IPS-20b (cell line): ENCODE results near the gene KLHL5.
"Not testable (repeated sequence)": the region's sequence is repeated elsewhere in the genome, so short reads cannot be mapped to it uniquely, and the experiment has no call there.

ENCODE experiments used
- H3K27ac ChIP-seq: one replicate; pipeline ENCODE4 v1.5.1; 2013; ENCODE audit warnings: low read length
- H3K27me3 ChIP-seq: 2 replicates; pipeline ENCODE4 v1.6.1; 2013; ENCODE audit warnings: mild to moderate bottlenecking, low read length, inconsistent platforms; ENCODE audit not compliant: insufficient read depth
- H3K36me3 ChIP-seq: 2 replicates; pipeline ENCODE4 v1.6.1; 2013; ENCODE audit warnings: low read depth, mild to moderate bottlenecking, inconsistent platforms, low read length, moderate library complexity; ENCODE audit not compliant: insufficient read depth
- H3K4me1 ChIP-seq: 2 replicates; pipeline ENCODE4 v1.6.1; 2013; ENCODE audit warnings: mild to moderate bottlenecking, control low read depth, inconsistent platforms, low read length, moderate library complexity; ENCODE audit not compliant: insufficient read depth
- H3K4me3 ChIP-seq: 2 replicates; pipeline ENCODE4 v1.5.1; 2013; ENCODE audit warnings: mild to moderate bottlenecking, low read length, inconsistent platforms
- H3K9ac ChIP-seq: 2 replicates; pipeline ENCODE4 v1.6.1; 2013; ENCODE audit warnings: low read depth, mild to moderate bottlenecking, inconsistent platforms, low read length, moderate library complexity
- H3K9me3 ChIP-seq: 2 replicates; pipeline ENCODE4 v1.6.1; 2013; ENCODE audit warnings: mild to moderate bottlenecking, low read depth, low read length, inconsistent platforms; ENCODE audit not compliant: insufficient read depth

KLHL5 gene

DNA sequence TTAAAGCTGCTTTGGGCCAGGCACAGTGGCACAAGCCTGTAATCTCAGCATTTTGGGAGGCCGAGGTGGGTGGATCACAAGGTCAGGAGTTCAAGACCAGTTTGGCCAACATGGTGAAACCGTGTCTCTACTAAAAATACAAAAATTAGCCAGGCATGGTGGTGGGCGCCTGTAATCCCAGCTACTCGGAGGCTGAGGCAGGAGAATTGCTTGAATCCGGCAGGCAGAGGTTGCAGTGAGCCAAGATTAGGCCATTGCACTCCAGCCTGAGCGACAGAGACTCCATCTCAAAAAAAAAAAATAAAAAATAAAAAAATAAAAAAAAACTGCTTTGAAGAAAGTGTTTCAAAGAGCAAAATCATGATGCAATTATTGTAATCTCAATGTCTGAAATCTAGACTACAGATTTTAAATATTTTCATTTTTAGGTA, 30.4 kb upstream of the KLHL5 start:
- H3K27ac ChIP-seq, H3K36me3 ChIP-seq, H3K27me3 ChIP-seq, H3K4me3 ChIP-seq, H3K9ac ChIP-seq, H3K4me1 ChIP-seq, H3K9me3 ChIP-seq: not testable (repeated sequence)

DNA sequence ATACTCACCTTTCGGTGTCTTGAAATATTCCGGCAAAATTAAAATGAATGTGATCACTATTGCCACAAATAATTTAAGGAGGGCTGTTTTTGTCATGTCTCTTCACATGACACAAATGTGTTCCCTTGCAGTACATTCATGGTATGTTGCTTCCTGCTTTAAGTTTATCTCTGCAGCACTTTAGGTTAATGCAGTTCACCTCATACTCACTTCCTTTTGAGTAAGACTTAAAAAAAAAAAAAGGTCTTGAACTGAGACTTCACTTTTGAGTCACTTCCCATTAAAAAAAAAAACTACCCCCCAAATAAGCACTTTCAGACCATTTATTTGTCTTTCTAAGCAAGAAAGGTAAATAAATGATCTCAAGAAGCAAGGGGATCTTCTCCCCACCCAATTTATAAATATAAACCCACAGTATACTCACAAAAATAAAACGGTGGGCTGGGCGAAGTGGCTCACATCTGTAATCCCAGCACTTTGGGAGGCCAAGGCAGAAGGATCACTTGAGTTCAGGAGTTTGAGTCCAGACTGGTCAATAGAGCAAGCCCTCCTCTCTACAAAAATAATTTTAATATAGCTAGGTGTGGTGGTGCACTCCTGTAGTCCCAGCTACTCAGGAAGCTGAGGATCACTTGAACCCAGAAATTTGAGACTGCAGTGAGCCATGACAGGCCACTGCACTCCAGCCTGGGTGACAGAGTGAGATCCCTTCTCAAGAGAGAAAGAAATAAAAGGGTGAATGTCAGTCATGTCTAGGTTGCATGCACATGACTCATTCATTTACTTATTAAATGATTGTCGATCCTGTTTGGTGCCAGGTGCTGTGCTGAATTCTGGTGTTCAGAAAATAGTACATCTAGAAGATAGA, 29.6 kb upstream of the KLHL5 start, which contains the start of gene TMEM156:
TMEM156 (minus strand) TSS at position 192 of the 868 bp plus-strand sequence; CDS start at position 96, 96 bp downstream.
- no peak within 1 kb of the TSS for H3K27ac ChIP-seq

DNA sequence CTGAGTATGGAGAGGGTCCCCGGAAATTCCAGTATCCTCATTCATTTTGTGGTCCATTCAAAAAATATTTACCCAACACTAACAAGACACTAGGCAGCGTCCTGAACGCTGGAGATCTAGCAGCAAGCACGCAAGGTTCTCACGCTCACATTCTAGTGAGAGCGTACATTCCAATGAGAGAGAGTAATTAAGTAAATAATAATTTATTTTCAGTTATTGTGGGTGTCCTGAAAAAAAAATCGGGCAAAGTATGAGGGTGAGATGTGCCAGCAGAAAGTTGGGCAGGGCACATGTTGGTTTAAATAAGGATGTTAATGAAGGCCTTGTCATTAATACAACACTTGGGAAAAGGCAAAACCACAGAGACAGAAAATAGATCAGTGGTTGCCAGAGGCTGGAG, 25.9 kb upstream of the KLHL5 start:
- no peak overlapping the region for H3K4me3 ChIP-seq
- H3K9me3 ChIP-seq: no peaks in the 10 kb centered on the region
- H3K9ac ChIP-seq: no peak overlapping the region
- H3K4me1 ChIP-seq: no peaks in the 10 kb centered on the region
- no peaks in the 10 kb centered on the region for H3K27me3 ChIP-seq
- no peaks in the 10 kb centered on the region for H3K36me3 ChIP-seq
- no peak overlapping the region for H3K27ac ChIP-seq

More for the DNA sequence above, 29.6 kb upstream of the KLHL5 start, which contains the start of gene TMEM156:
- Histone ChIP-seq H3K9ac (no peak within 1 kb of the TSS), H3K4me1 (no peaks in the 10 kb centered on the region), H3K9me3 (no peaks in the 10 kb centered on the region), H3K36me3 (no peaks in the 10 kb centered on the region), H3K4me3 (no peak within 1 kb of the TSS), H3K27me3 (no peaks in the 10 kb centered on the region)

DNA sequence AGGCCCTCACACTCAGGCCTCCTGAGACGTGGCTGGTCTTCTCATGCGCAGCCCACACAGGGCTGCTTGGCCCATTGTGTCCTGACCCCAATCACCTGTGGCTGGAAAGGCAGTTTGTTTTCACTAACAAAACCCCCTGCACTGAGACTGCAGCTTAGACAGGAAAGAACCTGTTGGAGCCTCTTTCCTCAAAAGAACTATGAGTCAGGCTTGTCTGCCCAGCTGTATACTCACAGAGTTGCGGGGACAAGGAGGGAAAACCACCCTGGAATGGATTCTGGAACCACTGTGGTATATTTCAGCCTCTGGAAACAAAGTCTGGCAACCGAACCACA, 24.6 kb upstream of the KLHL5 start:
- Histone ChIP-seq H3K4me3 (no peak overlapping the region), H3K9ac (no peak overlapping the region), H3K27ac (no peak overlapping the region), H3K9me3 (no peaks in the 10 kb centered on the region), H3K36me3 (no peaks in the 10 kb centered on the region), H3K27me3 (no peaks in the 10 kb centered on the region), H3K4me1 (no peaks in the 10 kb centered on the region)

DNA sequence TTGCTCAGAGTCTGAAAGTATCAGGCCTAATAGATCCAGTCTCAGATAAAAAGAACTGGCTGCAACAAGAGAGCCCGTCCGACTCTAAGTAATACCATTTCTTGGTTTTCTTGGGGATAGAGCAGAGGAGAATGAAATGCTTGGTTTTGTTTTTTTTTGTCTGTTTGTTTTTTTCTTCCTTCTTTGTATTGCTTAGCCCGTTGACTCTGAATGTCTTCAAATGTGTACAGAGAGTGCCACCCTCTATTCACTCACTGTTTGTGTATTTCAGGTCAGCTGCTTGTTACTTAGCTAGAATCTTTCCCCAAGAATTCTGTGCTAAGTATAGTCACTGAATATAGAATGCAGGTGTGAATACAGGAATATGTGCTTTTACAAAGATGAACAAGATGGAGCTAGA, 24.1 kb upstream of the KLHL5 start:
- Histone ChIP-seq H3K27me3 (no peaks in the 10 kb centered on the region), H3K9ac (no peak overlapping the region), H3K4me1 (no peaks in the 10 kb centered on the region), H3K27ac (no peak overlapping the region), H3K9me3 (no peaks in the 10 kb centered on the region), H3K4me3 (no peak overlapping the region), H3K36me3 (no peaks in the 10 kb centered on the region)

DNA sequence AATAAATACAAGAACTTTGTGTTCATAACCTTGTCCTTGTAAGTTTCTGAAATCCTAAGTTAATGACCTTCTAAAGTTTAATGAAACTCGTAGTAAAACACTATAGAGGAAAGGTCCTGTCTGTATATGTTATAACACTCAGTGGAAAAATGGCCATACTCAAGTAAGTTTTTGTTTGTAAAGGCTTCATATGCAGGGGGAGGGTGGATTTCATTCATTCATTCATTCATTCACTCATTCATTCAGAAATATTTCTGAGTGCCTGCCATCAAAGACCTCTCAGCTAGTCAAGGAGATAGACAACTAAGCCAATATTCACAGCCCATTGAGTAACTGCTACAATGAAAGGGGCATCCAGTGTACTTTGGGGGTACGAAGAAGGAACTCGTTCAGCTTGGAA, 22.9 kb upstream of the KLHL5 start:
- Histone ChIP-seq H3K9ac (no peak overlapping the region), H3K4me3 (no peak overlapping the region), H3K36me3 (no peaks in the 10 kb centered on the region), H3K27me3 (no peaks in the 10 kb centered on the region), H3K27ac (no peak overlapping the region), H3K4me1 (peaks cover 11% of the 10 kb centered on the region), H3K9me3 (no peaks in the 10 kb centered on the region)

DNA sequence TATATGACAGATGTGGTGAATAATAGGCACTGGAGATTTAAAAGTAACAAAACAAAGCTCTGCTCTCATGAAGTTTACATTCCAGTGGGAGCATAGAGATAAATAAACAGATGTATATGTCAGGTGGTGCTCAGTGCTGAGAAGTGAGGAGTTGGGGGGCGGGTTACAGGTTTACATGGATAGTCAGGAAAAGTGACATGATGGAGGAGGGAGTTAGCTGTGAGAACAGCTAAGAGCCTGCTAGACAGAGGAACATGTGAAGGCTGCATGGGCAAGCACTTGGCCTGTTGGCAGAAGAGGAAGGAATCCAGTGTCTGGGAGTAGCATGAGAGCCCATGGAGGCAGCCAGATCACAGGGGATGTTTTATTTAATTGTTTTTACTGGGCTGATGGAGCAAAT, 19.7 kb upstream of the KLHL5 start:
- no peak overlapping the region for H3K27ac ChIP-seq
- H3K4me3 ChIP-seq: no peak overlapping the region
- H3K36me3 ChIP-seq: no peaks in the 10 kb centered on the region
- no peaks in the 10 kb centered on the region for H3K27me3 ChIP-seq
- H3K9ac ChIP-seq: no peak overlapping the region
- H3K9me3 ChIP-seq: no peaks in the 10 kb centered on the region
- peaks cover 12% of the 10 kb centered on the region for H3K4me1 ChIP-seq

DNA sequence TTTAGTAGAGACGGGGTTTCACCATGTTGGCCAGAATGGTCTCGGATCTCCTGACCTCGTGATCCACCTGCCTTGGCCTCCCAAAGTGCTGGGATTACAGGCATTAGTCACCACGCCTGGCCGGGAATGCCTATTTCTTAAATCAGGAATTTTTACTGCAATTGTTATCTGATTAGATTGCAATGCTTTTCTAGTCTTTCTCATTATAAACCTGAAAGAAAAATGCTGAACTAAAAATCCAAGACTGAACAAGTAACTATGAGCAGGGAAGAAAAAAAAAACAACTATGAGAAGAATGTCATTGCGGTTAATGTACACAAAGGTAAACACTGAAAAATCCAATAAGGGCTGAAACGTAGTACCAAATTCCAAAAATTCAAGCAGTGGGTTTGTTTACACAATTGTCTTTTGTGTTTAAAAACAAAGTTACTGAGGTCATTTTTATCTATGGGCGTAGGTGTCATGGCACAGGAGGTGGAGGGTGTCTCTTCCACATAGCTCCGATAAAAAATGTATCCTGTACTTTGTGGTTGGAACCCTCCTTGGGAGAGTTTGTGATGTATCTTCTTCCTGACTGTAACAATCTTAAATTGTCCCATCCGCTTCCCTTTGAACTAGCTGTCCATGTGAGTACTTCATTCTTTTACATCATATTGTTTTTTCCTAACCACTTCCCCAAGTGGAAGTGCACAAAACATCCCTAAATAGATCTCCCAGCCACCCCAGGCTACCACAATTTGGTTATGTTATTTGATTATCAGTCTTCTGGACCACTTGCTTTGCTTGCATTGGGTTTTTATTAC, 18.8 kb upstream of the KLHL5 start:
- H3K27me3 ChIP-seq: no peaks in the 10 kb centered on the region
- no peaks in the 10 kb centered on the region for H3K9me3 ChIP-seq
- no peaks in the 10 kb centered on the region for H3K36me3 ChIP-seq
- peaks cover 12% of the 10 kb centered on the region for H3K4me1 ChIP-seq
- peak overlapping the region; percentile 77; the same call in 1 of the 2 replicates for H3K9ac ChIP-seq
- peak overlapping the region; percentile 85 for H3K4me3 ChIP-seq
- H3K27ac ChIP-seq: peak overlapping the region; percentile 49

DNA sequence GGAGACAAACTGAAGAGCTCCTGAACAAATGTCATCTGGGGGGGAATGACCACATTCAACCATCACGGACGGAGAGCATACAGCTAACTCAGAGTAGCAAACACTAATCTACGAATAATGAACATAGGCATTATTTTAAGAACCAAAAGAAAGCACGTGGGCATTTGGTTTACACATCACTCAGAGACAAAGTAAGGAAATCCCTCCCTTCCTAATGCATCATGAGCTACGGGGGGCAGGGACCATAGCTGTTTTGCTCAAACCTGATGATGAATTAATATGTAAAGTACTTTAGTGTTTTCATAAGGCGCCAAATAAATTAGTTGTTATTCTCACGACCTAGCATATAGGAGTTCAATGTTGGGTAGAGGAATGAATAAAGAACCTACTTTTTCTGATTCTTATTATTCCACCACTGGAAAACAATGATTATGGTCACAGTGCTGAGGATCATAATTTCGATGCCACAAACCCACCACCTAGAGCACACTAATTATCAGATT, 18.1 kb upstream of the KLHL5 start:
- Histone ChIP-seq H3K9me3 (no peaks in the 10 kb centered on the region), H3K27me3 (no peaks in the 10 kb centered on the region), H3K4me1 (peaks cover 12% of the 10 kb centered on the region), H3K27ac (peak overlapping the region; percentile 49), H3K9ac (peak overlapping the region; percentile 77; the same call in 1 of the 2 replicates), H3K4me3 (peak overlapping the region; percentile 85), H3K36me3 (no peaks in the 10 kb centered on the region)

DNA sequence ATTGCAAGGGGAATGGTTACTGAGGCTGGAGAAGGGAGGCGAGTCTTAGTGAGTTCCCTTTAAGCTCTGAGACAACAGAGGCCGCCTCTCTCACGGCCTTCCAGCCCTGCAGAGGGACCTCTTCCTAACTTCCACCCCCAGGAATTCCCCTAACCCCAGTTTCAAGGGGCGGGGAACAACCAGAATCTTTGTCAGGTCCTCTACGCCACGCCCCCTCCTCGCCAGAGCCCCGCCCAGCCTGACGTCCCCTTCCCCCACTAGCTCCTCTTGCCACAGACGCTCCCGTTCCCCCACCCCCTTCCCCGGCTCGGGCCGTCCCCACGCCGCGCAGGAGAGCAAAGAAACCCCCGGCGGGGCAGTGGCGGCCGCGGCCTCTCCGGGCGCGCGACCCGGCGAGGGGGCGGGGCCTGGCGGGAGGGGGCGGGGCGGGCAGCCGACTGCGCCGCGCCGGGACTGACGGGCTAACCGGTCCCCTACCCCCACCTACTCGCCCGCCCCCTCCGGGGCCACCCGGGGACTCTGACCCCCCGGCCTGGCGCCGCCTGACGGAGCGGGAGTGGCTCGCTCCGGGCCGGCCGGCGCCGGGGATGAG, 17.6 kb upstream of the KLHL5 start:
- H3K36me3 ChIP-seq: no peaks in the 10 kb centered on the region
- peak overlapping the region; percentile 85 for H3K4me3 ChIP-seq
- H3K9me3 ChIP-seq: no peaks in the 10 kb centered on the region
- peak overlapping the region; percentile 49 for H3K27ac ChIP-seq
- peak overlapping the region; percentile 77; the same call in 1 of the 2 replicates for H3K9ac ChIP-seq
- H3K27me3 ChIP-seq: no peaks in the 10 kb centered on the region
- peaks cover 12% of the 10 kb centered on the region for H3K4me1 ChIP-seq

DNA sequence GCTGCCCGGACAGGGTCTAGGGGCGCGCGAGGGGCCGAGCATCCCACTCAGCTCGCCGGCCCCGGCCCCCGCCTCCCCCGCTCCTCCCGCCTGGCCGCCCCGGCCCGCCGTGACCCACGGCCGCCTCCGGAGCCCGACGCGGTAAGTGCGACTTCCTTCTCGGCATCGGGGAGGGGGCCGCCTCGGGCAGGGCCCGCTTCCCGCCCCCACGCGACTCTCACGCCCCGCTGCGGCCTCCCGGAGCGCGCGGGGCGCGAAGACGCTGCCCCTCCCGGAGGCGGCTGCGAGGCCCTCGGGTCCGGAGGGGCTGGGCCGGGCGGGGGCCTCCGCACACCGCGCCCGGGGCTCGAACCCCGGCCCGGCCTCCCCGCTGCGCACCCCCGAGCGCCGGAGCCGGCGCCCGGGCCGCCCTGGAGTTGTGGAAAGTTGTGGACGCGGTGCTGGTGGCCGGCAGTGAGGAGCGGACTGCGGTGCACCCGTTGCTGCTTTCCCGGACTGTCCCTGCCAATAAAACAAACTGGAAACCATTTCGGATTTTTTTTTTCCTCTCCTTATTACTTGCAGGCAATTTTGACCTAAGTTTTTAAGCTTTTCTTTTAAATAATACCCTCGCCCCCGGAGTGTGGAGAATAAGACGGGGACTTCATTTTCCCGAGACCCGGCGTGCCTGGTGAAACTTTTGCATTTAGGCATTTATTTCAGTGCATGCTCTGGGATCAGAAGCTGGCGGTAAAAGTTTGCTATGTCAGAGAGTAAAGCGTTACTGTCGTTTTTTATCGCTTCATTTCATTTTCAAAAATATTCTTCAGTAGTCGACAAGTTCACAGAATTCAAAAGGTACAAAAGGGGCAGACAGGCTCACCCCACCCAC, 16.8 kb upstream of the KLHL5 start:
- Histone ChIP-seq H3K36me3 (no peaks in the 10 kb centered on the region), H3K4me1 (peaks cover 12% of the 10 kb centered on the region), H3K9ac (peak overlapping the region; percentile 68; the same call in 1 of the 2 replicates), H3K27me3 (no peaks in the 10 kb centered on the region), H3K4me3 (peak overlapping the region; percentile 85), H3K9me3 (no peaks in the 10 kb centered on the region), H3K27ac (no peak overlapping the region)
